HK-2 (cell line): ENCODE measurements around the gene CYP27B1.

Source experiments
- DNase-seq: peaks from one replicate; pipeline ENCODE4 v3.0.0-alpha.2; 2018; ENCODE audit not compliant: unreplicated experiment

The CYP27B1 gene, protein sequence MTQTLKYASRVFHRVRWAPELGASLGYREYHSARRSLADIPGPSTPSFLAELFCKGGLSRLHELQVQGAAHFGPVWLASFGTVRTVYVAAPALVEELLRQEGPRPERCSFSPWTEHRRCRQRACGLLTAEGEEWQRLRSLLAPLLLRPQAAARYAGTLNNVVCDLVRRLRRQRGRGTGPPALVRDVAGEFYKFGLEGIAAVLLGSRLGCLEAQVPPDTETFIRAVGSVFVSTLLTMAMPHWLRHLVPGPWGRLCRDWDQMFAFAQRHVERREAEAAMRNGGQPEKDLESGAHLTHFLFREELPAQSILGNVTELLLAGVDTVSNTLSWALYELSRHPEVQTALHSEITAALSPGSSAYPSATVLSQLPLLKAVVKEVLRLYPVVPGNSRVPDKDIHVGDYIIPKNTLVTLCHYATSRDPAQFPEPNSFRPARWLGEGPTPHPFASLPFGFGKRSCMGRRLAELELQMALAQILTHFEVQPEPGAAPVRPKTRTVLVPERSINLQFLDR

GRCh38 chr12:57766464-57767304, at the start of gene CYP27B1:
Gene CYP27B1 (minus strand): TSS chr12:57767078. CDS start chr12:57767041, 37 bp downstream.
- DNase-seq = no peak

DNA sequence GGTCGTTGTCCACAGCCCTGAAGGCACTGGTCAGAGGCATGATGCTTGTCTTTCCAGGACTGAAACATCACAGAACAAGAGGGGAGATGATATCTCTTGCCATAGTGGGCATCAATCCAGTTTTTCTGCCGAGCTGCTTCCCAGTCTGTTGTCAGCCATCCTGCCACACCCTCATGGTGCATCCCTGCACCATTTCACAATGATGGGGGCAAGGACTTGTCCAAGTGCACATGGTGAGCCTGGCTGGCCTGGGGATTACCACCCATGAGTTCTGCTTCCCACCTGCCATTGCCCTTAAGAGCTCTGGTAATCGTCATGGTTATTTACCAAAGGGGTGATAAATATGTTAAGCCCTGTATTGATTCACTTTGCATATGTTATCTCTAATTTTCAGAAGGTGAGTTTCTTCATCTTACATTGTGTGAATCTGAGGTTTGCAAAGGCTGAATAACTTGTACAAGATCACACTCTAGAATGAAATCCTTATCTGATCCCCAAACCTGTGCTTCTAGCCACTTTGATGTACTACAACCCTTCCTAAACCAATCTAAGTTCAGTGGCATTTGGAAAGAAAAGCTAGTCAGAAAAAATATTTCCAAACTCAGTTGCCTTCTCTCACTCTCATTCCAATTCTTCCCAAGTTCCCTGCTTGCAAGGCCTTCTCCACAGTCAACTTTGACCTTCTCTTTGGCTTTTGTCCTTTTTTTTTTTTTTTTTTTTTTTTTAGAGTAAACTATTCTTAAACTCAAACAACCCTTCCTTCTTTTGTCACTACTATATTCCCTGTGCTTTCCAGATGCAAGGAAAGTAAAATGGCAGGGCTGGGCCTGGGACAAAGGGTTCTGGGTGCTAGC, 49.4 kb upstream of the CYP27B1 start:
- DNase-seq = no peak

GRCh38 chr12:57815177-57816000, 48.5 kb upstream of the CYP27B1 start:
- DNase-seq = no peak

DNA sequence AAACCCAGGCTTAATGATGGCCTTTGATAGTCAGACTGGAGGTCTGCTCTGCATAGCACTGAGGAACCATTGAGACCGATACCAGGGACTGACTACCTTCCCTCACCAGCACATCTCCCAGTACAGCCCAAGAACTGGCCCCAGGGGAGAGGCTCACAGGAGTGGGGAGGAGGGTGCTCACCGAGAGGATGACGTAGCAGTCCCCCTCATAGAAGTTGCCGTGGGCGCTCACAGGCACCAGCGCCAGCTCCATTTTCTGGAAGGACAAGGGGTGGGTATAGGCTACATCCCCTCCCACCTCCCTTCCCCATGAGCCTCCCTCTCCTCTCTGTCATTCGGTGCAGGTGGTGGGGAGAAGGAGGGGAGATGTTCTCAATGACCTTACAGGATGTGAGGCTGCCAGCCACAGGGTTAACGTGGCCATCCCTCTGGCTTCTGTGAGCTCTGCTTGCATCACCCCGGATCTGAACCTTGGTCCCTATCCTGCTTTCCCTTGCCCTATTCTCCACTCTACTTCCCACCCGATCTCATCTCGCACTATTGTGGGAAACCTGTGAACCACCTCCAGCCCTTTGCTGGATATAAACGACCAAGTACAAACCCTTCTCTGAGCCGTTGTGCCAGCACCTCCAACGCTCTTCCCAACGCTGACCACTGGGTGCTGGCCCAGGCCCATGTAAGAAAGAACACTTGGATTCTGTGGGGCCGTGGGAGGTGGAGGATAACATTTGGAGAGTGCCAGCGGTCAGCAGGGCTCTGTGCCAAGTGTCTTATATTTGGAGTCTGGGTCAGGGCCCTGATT, 47.3 kb upstream of the CYP27B1 start:
- DNase-seq = no peak

GRCh38 chr12:57813111-57813970, 46.5 kb upstream of the CYP27B1 start:
- peak; percentile 16 for DNase-seq

DNA sequence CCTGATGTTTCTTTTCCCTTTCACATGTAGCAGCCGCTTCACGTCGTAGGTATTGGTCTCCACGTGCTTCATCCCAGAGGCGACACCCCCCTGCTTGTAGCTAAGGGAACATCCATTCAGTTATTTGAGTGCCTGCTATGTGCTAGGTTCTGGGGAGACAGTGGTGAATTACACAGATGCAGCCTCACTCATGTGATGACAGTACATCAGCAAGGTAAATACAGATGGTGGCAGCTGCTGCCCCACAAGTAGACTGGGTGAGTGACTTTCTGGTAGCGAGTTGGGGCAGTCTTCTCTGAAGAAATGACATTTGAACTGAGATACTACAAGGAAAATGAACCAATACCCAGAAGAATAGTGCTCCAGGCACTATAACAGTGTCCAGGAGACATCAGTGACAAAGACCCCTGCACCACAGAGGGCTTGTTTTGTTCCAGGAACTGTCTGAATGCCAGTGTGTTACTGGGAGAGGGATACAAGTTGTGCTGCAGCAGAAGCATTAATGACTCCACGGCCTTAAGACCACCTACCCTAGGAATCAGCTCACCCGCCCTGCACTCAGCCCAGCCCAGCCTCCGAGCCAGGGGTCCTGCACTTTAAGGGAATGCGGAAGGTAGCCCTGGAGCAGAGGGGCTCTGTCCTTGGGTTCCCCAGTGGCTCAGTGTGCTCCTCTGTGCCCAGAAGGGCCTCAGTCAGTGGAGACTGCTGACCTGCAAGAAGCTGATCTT, 44.3 kb upstream of the CYP27B1 start:
- no peak for DNase-seq

- no peak for DNase-seq
Measured at GRCh38 chr12:57810450-57810849, 43.6 kb upstream of the CYP27B1 start.

DNA sequence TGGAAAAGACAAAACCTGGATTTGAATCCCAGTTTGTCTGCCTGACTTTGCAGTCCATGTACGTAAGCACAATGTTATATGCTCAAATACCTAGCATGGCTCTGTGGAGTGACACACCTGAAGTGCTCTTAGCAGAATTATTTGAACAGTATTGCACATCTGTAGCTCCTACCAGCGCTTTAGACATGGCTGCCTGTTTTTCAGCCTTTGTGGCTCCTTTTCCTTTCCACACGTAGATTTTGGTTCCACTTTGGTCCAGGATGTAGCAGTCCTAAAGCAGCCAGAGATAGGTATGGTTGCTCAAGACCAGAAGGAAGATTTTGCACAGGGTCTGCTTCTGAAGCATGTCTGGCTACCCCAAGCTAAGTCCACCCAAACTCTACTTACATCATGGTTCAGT, 42.5 kb upstream of the CYP27B1 start:
- DNase-seq = no peak

- DNase-seq = no peak
Measured at GRCh38 chr12:57808351-57808750, 41.5 kb upstream of the CYP27B1 start.

DNA sequence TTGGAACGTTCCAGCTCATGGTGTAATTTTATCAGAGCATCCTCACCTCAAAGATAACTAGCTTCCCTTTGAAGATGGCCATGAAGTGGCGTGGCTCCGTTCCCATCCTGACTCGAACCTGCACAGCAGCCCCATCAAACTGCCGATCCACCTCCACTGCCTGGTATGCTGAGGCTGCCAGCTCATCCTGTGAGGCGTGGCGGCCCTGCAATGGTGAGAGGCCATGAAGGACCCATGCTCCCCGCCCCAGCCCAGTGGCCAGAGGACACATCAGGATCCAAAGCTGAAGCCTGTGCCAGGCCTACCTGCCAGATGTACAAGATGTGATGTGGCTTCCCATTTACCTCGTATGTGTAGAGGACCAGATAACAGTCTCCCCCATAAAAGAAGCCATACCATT, 40.4 kb upstream of the CYP27B1 start:
- no peak for DNase-seq

- DNase-seq = no peak
Measured at GRCh38 chr12:57806677-57807076, 39.8 kb upstream of the CYP27B1 start.

DNA sequence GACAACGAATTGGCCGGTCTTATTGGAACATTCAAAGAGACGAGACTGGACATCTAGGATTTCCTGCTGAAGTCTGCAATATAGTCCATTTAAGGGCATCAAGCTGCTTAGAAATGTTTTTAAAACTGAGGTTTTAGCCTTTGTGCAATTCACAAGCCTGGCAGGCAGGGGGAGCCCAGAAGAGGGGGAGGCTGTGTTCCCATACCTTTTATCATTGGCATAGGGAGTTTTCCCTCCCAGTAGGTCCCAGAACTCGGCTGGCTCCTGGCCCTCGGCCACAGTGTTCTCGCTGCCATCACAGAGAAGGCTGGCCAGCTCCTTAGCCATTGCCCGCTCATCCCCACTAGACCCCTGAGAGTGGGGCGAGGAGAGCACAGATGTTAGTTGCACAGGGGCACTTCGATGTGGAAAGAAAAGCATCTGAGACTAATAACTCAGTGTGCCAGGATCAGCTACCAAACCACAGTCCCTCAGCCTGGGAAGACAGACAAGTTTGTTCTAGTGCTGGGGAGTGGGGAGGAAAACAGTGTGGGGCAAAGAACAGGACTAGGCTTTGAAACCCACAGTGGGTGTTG, 36.5 kb upstream of the CYP27B1 start:
- DNase-seq = peak; percentile 29

- no peak for DNase-seq
Measured at GRCh38 chr12:57802607-57803006, 35.7 kb upstream of the CYP27B1 start.

DNA sequence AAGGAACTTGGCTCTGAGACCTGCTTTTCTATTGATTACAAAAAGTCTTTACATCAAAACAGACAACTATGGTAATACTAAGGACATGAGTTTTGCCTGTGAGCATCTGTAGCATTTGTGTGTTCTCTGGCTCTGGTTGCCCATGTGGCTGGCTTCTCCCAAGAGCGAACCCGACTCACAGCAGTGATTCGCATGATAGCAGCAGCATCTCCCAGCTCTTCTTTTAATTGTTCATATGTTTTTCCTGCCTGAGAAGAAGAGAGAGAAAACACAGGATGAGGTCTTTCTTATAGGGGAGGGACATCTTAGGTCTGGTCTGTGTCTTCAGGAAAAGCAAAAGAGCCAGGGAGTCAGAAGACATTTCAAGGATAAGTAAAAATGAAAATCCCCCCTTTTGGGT, 34.1 kb upstream of the CYP27B1 start:
- no peak for DNase-seq

GRCh38 chr12:57797933-57798332, 31.1 kb upstream of the CYP27B1 start:
- DNase-seq = no peak

GRCh38 chr12:57796996-57797395, 30.1 kb upstream of the CYP27B1 start:
- DNase-seq = no peak

- no peak for DNase-seq
Measured at GRCh38 chr12:57795354-57795753, 28.5 kb upstream of the CYP27B1 start.

DNA sequence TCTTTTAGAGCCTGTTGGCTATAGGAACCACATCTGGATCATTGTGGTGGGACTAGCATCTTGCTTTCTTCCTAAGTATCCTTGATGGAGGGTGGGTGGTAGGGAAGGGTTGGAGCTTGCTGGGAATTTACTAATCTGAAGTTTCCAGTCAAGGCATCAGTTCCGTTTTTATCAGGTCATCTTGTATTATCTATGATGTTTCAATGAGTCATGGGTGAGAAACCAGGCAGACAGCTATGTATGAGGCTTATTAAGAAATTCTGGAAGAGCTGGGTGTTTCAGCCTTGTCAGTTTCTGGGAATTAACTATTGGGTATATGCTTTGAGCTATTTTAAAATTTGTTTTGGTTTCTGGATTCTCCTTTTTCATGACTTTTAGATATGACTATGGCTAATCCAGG, 27.0 kb upstream of the CYP27B1 start:
- DNase-seq = no peak
